Endothelial cell of umbilical vein (primary cell): ENCODE data around the gene CCDC85C. TPM values are rescaled to one million over a fixed set of nuclear protein-coding genes. Genes with fewer than 3 reads are reported as not detected.

Source experiments
- BruUV-seq: library from RNA; stranded (reverse); fragments of 400-500 nt; replicated peaks from 2 replicates; lab custom pipeline; 2021; lab: Mats Ljungman, UMichigan
- CTCF ChIA-PET: fragments of 300-600, 350-600 bp; sonication (Branson Sonifier 250); formaldehyde crosslinking; loops from one replicate; lab custom pipeline; 2021; ENCODE audit warnings: antibody characterized with exemption, inconsistent platforms; lab: Charles Lee
- POLR2A ChIA-PET: fragments of 300-600, 350-600 bp; sonication (Branson Sonifier 250); formaldehyde crosslinking; loops from one replicate; lab custom pipeline; 2021; ENCODE audit warnings: antibody characterized with exemption, inconsistent platforms; lab: Charles Lee
- DNase-seq: peaks from one replicate; pipeline ENCODE4 v3.0.0-alpha.2; 2011; ENCODE audit warnings: low read depth, low spot score
- FAIRE-seq: peaks from 2 replicates; lab custom pipeline; 2011; peaks lifted over from hg19 to GRCh38; lab: Jason Lieb, UNC
- H2AFZ ChIP-seq: 2 replicates; pipeline ENCODE4 v1.6.0; 2012; ENCODE audit warnings: low read depth, low read length, control low read depth, inconsistent platforms
- H3K27ac ChIP-seq: 2 replicates; pipeline ENCODE4 v1.5.1; 2011; ENCODE audit warnings: low read depth, mild to moderate bottlenecking, control low read depth, low read length, moderate library complexity; ENCODE audit not compliant: insufficient read depth
- H3K27me3 ChIP-seq, 2 experiments: 2 replicates each; pipeline versions ENCODE4 v1.6.0 to v1.6.1; 2011; ENCODE audit warnings: low read length in 2 of 2, mixed read lengths in 1 of 2; ENCODE audit not compliant: control insufficient read depth in 2 of 2, insufficient read depth in 2 of 2
- H3K36me3 ChIP-seq, 2 experiments: 2 replicates in 1 of 2; 3 replicates in 1 of 2; pipeline ENCODE4 v1.5.1; 2011; ENCODE audit warnings: low read length in 2 of 2, mild to moderate bottlenecking in 1 of 2, moderate library complexity in 1 of 2; ENCODE audit not compliant: control insufficient read depth in 2 of 2, insufficient read depth in 2 of 2; ENCODE audit errors: extremely low read depth in 1 of 2
- H3K4me1 ChIP-seq: 3 replicates; pipeline ENCODE4 v1.5.1; 2011; ENCODE audit warnings: mild to moderate bottlenecking, low read length; ENCODE audit not compliant: control insufficient read depth, insufficient read depth; ENCODE audit errors: extremely low read depth
- H3K4me2 ChIP-seq: 2 replicates; pipeline ENCODE4 v1.6.1; 2011; ENCODE audit warnings: low read length, control low read depth, mixed read lengths; ENCODE audit not compliant: insufficient read depth
- H3K4me3 ChIP-seq, 3 experiments: fragments of 200-600 bp in 1 of 3; sonication (generic), shearing (Covaris generic) in 1 of 3; replicated peaks in 1 of 3; 2 replicates each; pipeline ENCODE4 v1.5.1; 2011 to 2016; ENCODE audit warnings: control low read depth in 3 of 3, low read length in 3 of 3, mild to moderate bottlenecking in 2 of 3, inconsistent platforms in 1 of 3, low read depth in 1 of 3, moderate library complexity in 1 of 3; ENCODE audit not compliant: insufficient read depth in 1 of 3
- H3K79me2 ChIP-seq: 2 replicates; pipeline ENCODE4 v1.6.0; 2012; ENCODE audit warnings: low read length, inconsistent platforms; ENCODE audit not compliant: control insufficient read depth, insufficient read depth
- H3K9ac ChIP-seq: replicated peaks from 2 replicates; pipeline ENCODE3; 2011; ENCODE audit warnings: low read length, control low read depth; ENCODE audit not compliant: insufficient read depth; ENCODE audit errors: extremely low read depth
- H3K9me1 ChIP-seq: replicated peaks from 3 replicates; pipeline ENCODE4 v1.6.0; 2011; ENCODE audit warnings: mild to moderate bottlenecking, low read length; ENCODE audit not compliant: control insufficient read depth, insufficient read depth; ENCODE audit errors: extremely low read depth
- H3K9me3 ChIP-seq: replicated peaks from 2 replicates; pipeline ENCODE4 v1.5.1; 2012; ENCODE audit warnings: low read length, inconsistent platforms; ENCODE audit not compliant: control insufficient read depth, insufficient read depth
- H4K20me1 ChIP-seq: replicated peaks from 2 replicates; pipeline ENCODE3; 2011; ENCODE audit warnings: mild to moderate bottlenecking, low read length; ENCODE audit not compliant: control insufficient read depth, insufficient read depth; ENCODE audit errors: extremely low read depth
- EZH2 ChIP-seq: IDR thresholded peaks from 2 replicates; pipeline ENCODE4 v1.6.1; 2012; ENCODE audit warnings: borderline replicate concordance, low read depth, mild to moderate bottlenecking, moderate library complexity, low read length, inconsistent platforms; ENCODE audit not compliant: severe bottlenecking
- FOS ChIP-seq: IDR thresholded peaks from 2 replicates; pipeline ENCODE4 v1.6.1; 2011; ENCODE audit warnings: mild to moderate bottlenecking, low read length, moderate library complexity, borderline replicate concordance; ENCODE audit not compliant: insufficient read depth
- GATA2 ChIP-seq: IDR thresholded peaks from 2 replicates; pipeline ENCODE4 v1.7.0; 2011; ENCODE audit warnings: low read depth, mild to moderate bottlenecking, moderate library complexity, mixed read lengths, low read length; ENCODE audit not compliant: insufficient read length, insufficient read depth
- JUN ChIP-seq: IDR thresholded peaks from 2 replicates; pipeline ENCODE4 v1.6.1; 2011; ENCODE audit warnings: borderline replicate concordance, low read depth; ENCODE audit not compliant: insufficient read length, insufficient read depth
- MYC ChIP-seq: IDR thresholded peaks from one replicate; pipeline ENCODE4 v1.6.1; 2011; ENCODE audit warnings: mild to moderate bottlenecking, low read depth, low read length
- POLR2A ChIP-seq: IDR thresholded peaks from 2 replicates; pipeline ENCODE4 v1.6.1; 2012; ENCODE audit warnings: low read depth, mild to moderate bottlenecking, control low read depth, low read length
- POLR2AphosphoS5 ChIP-seq: IDR thresholded peaks from 2 replicates; pipeline ENCODE4 v1.6.1; 2012; ENCODE audit warnings: low read depth, mild to moderate bottlenecking, control low read depth, low read length, moderate library complexity; ENCODE audit not compliant: insufficient read depth
- dilution Hi-C: fragments of 300-500 bp; cut with MboI; formaldehyde crosslinking; loops from one replicate; pipeline ENCODE4 v1.15.0; 2019; ENCODE audit warnings: low sequenced_read_pairs; ENCODE audit not compliant: extremely low pct_ligation_motif_present
- intact Hi-C: fragments of 100-400 bp; cut with micrococcal nuclease; formaldehyde crosslinking; loops from one replicate; pipeline ENCODE4 v1.10.0; 2022
- polyA plus RNA-seq, 4 experiments: library from polyadenylated mRNA; depleted of rRNA in 3 of 4; stranded (reverse) in 3 of 4; unstranded in 1 of 4; fragments of >200 nt; gene quantifications; 2 replicates each; pipeline versions ENCODE4 v1.2.1 to v1.2.3, GENCODE V29; 2011 to 2012; ENCODE audit warnings: missing spikeins in 1 of 4
- total RNA-seq: library from RNA; stranded (reverse); gene quantifications from 2 replicates; pipeline ENCODE4 v1.2.3, GENCODE V29; 2021
- TF ChIP-seq, protein P1 (sequence below): IDR thresholded peaks from 2 replicates; pipeline ENCODE4 v1.6.1; 2011; ENCODE audit not compliant: insufficient read depth, insufficient read length
- TF ChIP-seq, protein P2 (sequence below), 2 donors: IDR thresholded peaks; 1 replicate in 1 of 2; 2 replicates in 1 of 2; pipeline ENCODE4 v1.5.1; 2011; ENCODE audit warnings: low read length in 2 of 2, mild to moderate bottlenecking in 2 of 2, moderate library complexity in 2 of 2, control low read depth in 1 of 2, inconsistent platforms in 1 of 2, low read depth in 1 of 2; ENCODE audit not compliant: insufficient read depth in 1 of 2; ENCODE audit errors: extremely low read depth in 1 of 2

The CCDC85C gene
- total and polyA plus RNA-seq, 2 donors (not counting 3 experiments of a cell fraction or from before 2014, with no cell fraction given) = 7.5 to 17.8 TPM

DNA sequence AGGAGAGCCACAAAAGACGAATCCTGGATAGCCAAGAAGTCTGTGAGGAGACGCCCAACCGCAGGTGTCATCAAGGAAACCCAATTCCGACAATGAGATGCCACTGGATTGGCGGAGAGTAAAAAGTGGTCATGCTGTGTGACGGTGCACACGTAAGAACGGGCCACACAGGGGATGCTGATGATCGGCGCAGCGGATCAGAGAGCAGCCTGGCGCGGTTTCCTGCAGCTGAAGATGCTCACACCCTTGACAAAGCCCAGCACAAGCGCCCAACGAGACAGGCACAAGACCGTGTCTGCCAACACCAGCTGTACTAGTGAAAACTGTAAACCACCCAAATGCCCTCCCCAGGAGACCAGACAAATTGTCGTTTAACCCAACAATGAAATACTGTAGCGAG lies 55.8 kb downstream of the CCDC85C start:
- CTCF ChIA-PET = interaction anchor here (1.2 kb wide), 1 partner anchor 25 kb away, joined by 3 read pairs; no protein-coding TSS in a partner anchor
- H3K27ac ChIP-seq = no peak overlapping the region
- H3K4me1 ChIP-seq = no peaks in the 10 kb centered on the region
- FAIRE-seq = no peak
- no peak overlapping the region for H3K4me3 ChIP-seq
- no peak overlapping the region for H3K9ac ChIP-seq
- BruUV-seq = no TSS peak
- dilution Hi-C loops = no loop called here
- H3K9me3 ChIP-seq = no peaks in the 10 kb centered on the region
- no peaks in the 10 kb centered on the region for H3K79me2 ChIP-seq
- H3K36me3 ChIP-seq = no peaks in the 10 kb centered on the region
- POLR2A ChIA-PET = no interaction called here
- H4K20me1 ChIP-seq = no peaks in the 10 kb centered on the region
- H3K9me1 ChIP-seq = no peaks in the 10 kb centered on the region
- intact Hi-C loops = no loop called here
- no peak overlapping the region for H2AFZ ChIP-seq
- no peak for DNase-seq
- TF ChIP-seq POLR2AphosphoS5 (no peak), POLR2A (no peak), MYC (no peak), GATA2 (no peak), EZH2 (no peak), FOS (no peak), JUN (no peak)
- TF ChIP-seq, protein P1, sequence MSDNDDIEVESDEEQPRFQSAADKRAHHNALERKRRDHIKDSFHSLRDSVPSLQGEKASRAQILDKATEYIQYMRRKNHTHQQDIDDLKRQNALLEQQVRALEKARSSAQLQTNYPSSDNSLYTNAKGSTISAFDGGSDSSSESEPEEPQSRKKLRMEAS = no peak
- TF ChIP-seq, protein P2, sequence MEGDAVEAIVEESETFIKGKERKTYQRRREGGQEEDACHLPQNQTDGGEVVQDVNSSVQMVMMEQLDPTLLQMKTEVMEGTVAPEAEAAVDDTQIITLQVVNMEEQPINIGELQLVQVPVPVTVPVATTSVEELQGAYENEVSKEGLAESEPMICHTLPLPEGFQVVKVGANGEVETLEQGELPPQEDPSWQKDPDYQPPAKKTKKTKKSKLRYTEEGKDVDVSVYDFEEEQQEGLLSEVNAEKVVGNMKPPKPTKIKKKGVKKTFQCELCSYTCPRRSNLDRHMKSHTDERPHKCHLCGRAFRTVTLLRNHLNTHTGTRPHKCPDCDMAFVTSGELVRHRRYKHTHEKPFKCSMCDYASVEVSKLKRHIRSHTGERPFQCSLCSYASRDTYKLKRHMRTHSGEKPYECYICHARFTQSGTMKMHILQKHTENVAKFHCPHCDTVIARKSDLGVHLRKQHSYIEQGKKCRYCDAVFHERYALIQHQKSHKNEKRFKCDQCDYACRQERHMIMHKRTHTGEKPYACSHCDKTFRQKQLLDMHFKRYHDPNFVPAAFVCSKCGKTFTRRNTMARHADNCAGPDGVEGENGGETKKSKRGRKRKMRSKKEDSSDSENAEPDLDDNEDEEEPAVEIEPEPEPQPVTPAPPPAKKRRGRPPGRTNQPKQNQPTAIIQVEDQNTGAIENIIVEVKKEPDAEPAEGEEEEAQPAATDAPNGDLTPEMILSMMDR (IDR thresholded peaks at IDR 0.05; ENCODE audit: extremely low read depth in 1 of 2, insufficient read depth in 1 of 2, low read depth in 1 of 2, low read length in 2 of 2) = no peak
- no peaks in the 10 kb centered on the region for H3K27me3 ChIP-seq
- no peak overlapping the region for H3K4me2 ChIP-seq
